ENCODE measurements around the gene TBC1D10B.
"Not testable (repeated sequence)": the region's sequence is repeated elsewhere in the genome, so short reads cannot be mapped to it uniquely, and the experiment has no call there.

TBC1D10B gene

DNA sequence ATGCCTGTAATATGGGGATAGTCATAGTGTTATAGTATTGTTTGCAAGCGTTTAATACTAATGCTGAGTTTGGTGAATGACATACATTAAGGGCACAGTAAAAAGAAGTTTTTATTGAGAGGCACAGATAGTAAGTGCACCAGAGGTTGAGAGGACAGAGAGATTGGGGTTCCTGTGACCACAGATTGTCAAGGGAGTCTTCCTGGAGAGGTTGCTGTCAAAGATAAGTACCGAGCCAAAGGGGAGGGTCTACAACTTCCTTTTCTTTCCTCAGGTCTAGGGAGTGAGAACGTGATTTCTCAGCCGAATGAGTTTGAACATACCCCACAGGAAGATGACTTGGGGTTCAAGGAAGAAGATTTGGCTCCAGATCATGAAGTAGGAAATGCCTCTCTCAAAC lies 26.8 kb upstream of the TBC1D10B start:
- DNase-seq: no peak

- not testable (repeated sequence) for DNase-seq
Observed at GRCh38 chr16:30396627-30397026, 26.3 kb upstream of the TBC1D10B start.

GRCh38 chr16:30395992-30396585 lies 25.8 kb upstream of the TBC1D10B start:
- no peak for DNase-seq

DNA sequence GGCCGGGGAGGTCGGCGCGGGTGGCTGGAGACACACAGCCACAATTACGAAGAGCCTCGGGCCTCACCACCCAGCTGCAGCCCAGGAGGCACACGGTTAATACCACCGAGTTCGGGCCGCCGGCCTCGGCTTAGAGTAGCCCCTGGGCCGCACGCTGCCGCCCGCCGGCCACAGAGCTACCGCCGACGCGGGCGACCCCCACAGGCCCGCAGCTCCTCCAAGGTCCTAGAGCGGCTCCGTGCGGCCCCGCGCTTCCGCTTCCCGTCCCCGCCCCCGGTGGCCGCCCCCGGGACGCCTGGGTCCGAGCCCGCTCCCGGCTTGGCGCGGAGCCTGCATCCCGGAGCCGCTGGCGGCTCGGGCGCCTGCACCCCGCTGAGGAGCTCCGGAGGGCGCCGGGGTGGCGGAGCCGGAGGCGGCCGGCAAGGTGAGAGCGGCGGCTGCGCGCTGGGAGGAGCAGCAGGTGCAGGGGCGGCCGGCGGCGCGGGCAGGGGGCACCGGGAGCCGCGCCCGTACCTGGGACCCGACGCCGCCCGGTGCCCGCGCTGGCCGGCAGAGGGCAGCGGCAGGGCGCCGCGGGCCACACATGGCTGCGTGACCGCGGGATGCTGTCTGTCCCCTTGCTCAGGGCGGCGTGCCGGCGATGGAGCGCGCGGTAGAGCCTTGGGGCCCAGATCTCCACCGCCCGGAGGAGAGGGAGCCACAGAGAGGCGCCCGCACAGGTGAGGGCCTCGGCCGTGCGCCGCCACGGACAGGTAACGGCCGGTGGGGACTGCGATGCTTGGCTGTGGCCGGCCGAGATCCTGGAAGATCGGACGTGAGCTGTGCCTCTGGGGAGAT lies 25.1 kb upstream of the TBC1D10B start, which contains the start of gene ZNF48:
ZNF48 (plus strand) TSS at position 266 of the 837 bp plus-strand sequence; CDS start at position 641, 375 bp downstream.
- DNase-seq: peak; percentile 45

DNA sequence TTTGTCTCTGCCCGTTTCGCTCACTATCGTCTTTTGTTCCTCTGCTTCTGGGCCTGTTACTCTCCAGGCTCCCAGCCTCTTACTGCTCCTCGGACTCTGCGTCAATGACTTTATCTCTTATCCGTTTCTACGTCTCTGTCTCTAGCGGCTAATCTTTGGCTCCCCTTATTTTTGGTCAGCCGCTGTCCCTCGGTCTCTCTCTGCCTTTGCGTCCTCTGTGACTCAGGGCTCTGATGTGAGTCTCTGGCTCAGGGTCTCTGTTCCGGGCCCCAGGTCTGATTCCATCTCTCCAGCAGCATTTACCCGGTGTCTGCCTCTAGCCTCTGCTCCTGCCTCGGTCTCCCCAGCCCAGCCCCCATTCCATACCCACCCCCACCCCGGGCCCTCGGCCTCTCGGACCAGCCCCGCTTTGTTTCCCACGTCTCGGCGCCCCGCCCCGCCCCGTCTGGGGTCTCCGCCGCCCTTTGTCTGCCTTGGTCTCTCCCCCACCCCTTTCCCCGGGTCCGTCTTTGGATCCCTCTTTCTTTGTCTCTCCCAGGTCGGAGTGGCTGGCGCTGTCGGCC lies 24.4 kb upstream of the TBC1D10B start:
- DNase-seq: no peak

DNA sequence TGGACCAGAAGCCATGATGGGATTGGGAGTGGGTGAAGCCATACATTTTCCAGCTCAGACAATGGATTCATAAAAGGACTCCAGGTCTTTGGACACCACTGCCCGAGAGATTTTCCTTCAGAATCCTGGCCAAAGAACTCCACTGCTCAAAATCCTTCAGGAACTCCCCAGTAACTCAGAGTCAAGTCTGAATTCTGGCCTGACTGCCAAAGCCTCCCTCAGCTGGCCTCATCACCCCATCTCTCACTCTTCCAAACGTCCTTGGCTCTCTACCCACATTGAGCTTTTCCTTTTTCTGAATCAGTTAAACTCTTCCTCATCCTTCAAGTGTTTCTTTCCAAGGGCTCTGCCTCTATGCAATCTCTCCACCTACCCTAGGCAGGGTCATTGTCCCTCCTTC lies 13.2 kb upstream of the TBC1D10B start:
- no peak for DNase-seq

GRCh38 chr16:30382111-30382881 lies 12.0 kb upstream of the TBC1D10B start, which contains the start of gene SEPTIN1:
Gene SEPTIN1, minus strand, starts transcription at chr16:30382561. Its CDS starts 19 bp downstream, at chr16:30382542.
- peak; percentile 31 for DNase-seq

DNA sequence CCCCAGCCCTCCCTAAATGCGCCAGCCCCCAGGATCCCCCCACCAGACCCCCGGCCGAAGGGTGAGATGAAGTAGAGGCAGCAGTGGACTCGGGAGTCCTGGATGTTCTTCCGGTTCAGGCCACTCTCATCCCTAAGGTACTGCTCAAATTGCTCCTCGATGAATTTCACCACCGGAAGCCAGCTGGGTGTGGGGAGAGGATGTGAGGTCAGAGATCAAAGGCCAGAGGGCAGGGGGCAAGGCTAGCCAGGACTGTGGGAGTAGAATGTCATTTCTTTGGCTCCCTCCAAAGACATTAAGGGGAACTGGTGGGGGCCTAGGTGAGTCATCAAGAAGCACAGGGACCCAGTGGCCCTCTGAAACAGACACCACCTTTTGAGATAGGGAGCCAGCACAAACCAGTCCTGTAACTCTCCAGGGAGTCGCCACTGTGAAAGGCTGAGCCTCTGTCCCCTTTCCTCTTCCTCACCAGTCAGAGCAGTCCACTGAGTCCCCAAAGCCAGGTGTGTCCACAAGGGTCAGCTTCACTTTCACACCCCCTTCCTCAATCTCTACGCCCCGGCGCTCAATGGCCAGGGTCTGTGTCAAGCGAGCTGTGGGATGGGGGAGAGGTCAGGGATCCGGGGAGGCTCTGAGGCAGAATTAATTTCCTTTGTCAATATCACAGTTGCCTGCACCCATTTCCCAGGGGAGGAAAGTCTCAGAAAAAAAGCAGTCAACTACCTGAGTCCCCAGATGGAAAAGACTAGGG lies 11.2 kb upstream of the TBC1D10B start:
- no peak for DNase-seq

- no peak for DNase-seq
Observed at GRCh38 chr16:30380803-30381208, 10.5 kb upstream of the TBC1D10B start.

DNA sequence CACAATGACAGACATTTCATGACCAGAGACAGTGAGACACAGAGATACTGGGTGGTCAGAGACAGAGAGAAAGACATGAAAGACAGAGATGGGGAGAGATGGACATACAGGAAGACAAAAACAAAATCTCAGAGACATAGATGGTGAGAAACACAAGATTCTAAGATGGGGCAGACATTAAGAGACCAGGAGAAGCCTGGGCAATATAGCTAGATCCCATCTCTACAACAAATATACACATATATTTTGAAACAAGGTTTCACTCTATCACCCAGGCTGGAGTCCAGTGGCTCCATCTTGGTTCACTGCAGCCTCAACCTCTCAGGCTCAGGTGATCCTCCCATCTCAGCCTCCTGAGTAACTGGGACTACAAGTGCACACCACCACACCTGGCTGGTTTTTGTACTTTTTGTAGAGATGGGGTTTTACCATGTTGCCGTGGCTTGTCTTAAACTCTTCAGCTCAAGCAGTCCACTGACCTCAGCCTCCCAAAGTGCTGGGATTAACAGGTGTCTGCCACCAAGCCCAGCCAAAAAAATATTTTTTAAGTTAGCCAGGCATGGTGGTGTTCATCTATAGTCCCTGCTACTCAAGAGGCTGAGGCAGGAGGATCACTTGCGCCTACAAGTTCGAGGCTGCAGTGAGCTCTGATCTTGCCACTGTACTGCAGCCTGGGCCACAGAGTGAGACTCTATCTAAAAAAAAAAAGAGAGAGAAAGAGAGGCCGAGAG lies 9.9 kb upstream of the TBC1D10B start:
- no peak for DNase-seq

DNA sequence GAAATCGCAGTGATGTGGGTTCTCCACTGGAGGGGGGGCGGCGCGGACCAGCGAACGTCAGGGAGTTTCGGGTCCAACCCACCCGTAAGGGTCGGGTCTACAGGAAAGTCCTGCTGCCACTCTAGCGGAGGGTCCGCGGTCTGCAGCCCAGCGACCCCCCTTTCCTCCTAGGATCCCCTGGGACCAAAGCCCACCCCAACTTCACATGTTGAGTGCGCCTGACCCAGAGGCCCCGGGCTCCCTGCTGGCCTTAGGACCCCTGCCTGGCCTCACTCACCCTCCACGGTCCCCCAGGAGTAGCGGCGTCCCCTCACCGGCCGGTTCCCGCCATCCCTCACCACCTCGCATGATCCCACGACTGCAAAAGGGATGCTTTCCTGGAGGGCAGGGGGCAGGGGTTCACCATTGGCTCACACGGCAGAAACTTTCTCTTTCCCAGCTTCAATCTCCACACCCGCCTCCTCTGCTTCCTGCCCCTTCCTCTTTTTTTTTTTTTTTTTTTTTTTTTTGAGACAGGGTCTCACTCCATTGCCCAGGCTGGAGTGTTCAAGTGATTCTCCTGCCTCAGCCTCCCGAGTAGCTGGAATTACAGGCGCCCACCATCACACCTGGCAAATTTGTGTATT lies 9.0 kb upstream of the TBC1D10B start:
- no peak for DNase-seq

GRCh38 chr16:30378236-30379157 lies 8.2 kb upstream of the TBC1D10B start:
- DNase-seq: peak; percentile 99

- DNase-seq: peak; percentile 65
Observed at GRCh38 chr16:30377812-30378235, 7.5 kb upstream of the TBC1D10B start.

DNA sequence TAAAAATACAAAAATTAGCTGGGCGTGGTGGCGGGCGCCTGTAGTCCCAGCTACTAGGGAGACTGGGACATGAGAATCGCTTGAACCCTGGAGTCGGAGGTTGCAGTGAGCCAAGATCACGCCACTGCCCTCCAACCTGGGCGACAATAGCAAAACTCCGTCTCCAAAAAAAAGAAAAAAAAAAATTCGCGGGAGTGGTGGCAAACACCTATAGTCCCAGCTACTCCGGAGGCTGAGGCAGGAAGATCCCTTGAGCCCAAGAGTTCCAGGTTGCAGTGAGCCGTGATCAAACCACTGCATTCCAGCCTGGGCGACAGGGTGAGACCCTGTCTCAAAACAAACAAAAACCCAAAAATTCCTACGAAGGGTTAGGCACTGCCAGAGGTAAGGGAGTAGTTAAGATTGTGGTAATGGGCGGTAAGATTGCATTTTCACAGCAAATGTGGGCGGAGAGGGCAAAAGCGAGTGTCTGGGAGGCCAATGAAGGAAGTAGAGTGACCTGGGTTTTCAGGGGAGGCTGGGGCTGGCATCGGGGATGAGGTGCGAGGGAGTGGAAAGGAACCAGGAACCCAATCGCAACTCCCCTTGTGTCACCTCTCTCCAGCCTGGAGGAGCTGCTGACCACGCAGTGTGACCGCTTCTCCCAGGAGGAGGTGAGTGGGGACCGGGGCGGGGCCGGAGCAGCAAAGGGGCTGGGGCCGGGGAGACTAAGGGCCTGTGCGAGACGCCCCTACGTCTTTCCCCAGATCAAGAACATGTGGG lies 6.9 kb upstream of the TBC1D10B start:
- no peak for DNase-seq

GRCh38 chr16:30376461-30376902 lies 6.2 kb upstream of the TBC1D10B start:
- no peak for DNase-seq

- no peak for DNase-seq
Observed at GRCh38 chr16:30375864-30376263, 5.6 kb upstream of the TBC1D10B start.

- DNase-seq: no peak
Observed at GRCh38 chr16:30374538-30374937, 4.2 kb upstream of the TBC1D10B start, which contains the start of gene MYL11. Gene MYL11, plus strand, starts transcription at chr16:30374802. Its CDS starts 56 bp downstream, at chr16:30374858.

DNA sequence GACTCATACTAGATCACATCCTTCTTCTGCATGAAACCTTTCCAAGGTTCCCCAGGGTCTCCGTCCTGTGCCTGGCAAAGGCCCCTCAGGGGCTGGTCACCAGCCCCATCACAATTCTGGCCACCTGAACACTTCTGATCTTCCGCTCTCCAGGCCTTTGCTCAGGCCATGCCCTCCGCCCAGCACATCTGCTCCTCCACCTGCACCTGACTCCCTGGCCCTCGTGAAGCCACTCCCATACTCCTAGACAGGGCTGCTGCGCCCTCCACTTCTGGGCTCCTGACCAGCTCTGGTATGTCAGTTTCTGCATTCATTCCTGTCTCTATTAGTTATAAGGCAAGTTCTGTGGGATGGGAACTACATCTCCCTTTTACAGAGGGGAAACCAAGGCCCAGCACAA lies 2.4 kb upstream of the TBC1D10B start:
- DNase-seq: no peak

Data from activated gamma-delta T cell (primary cell).